Astrocyte (in vitro differentiated cells and primary cell): ENCODE data around the gene PPP1R9A. TPM values are rescaled to one million over a fixed set of nuclear protein-coding genes. Genes with fewer than 3 reads are reported as not detected.

Experiments
- DNase-seq: peaks from one replicate; pipeline ENCODE4 v3.0.0-alpha.2; 2010; ENCODE audit warnings: low read depth
- FAIRE-seq: peaks from 2 replicates; lab custom pipeline; 2011; peaks lifted over from hg19 to GRCh38; lab: Jason Lieb, UNC
- H2AFZ ChIP-seq: 2 replicates; pipeline ENCODE4 v1.6.0; 2012; ENCODE audit warnings: low read depth, low read length, inconsistent platforms
- H3K27ac ChIP-seq: 2 replicates; pipeline ENCODE4 v1.5.1; 2011; ENCODE audit warnings: low read depth, low read length, inconsistent platforms
- H3K27me3 ChIP-seq: 2 replicates; pipeline ENCODE4 v1.6.0; 2011; ENCODE audit warnings: low read length, inconsistent platforms; ENCODE audit not compliant: insufficient read depth
- H3K36me3 ChIP-seq: 2 replicates; pipeline ENCODE4 v1.5.1; 2011; ENCODE audit warnings: low read length, inconsistent platforms; ENCODE audit not compliant: insufficient read depth
- H3K4me1 ChIP-seq: 2 replicates; pipeline ENCODE4 v1.5.1; 2011; ENCODE audit warnings: low read length, inconsistent platforms; ENCODE audit not compliant: insufficient read depth
- H3K4me2 ChIP-seq: 2 replicates; pipeline ENCODE4 v1.6.0; 2012; ENCODE audit warnings: low read length, inconsistent platforms
- H3K4me3 ChIP-seq: 2 replicates; pipeline ENCODE4 v1.5.1; 2011; ENCODE audit warnings: low read depth, mild to moderate bottlenecking, low read length, inconsistent platforms; ENCODE audit not compliant: insufficient read depth
- H3K79me2 ChIP-seq: 2 replicates; pipeline ENCODE4 v1.6.0; 2012; ENCODE audit warnings: mild to moderate bottlenecking, low read length, inconsistent platforms; ENCODE audit not compliant: insufficient read depth
- H3K9ac ChIP-seq: 2 replicates; pipeline ENCODE4 v1.6.0; 2012; ENCODE audit warnings: mild to moderate bottlenecking, low read length, inconsistent platforms
- H3K9me3 ChIP-seq: 2 replicates; pipeline ENCODE4 v1.5.1; 2012; ENCODE audit warnings: low read depth, mild to moderate bottlenecking, low read length, inconsistent platforms; ENCODE audit not compliant: insufficient read depth
- H4K20me1 ChIP-seq: 2 replicates; pipeline ENCODE4 v1.6.0; 2012; ENCODE audit warnings: low read length, inconsistent platforms; ENCODE audit not compliant: insufficient read depth
- H3K27ac Mint-ChIP-seq: one replicate; pipeline ENCODE4 v1.8.0; 2021; ENCODE audit warnings: mild to moderate bottlenecking, mixed read lengths; ENCODE audit not compliant: unreplicated experiment
- H3K27me3 Mint-ChIP-seq: one replicate; pipeline ENCODE4 v1.8.0; 2021; ENCODE audit warnings: low read depth, mixed read lengths; ENCODE audit not compliant: unreplicated experiment
- H3K36me3 Mint-ChIP-seq: one replicate; pipeline ENCODE4 v1.8.0; 2021; ENCODE audit warnings: low read depth, mixed read lengths; ENCODE audit not compliant: unreplicated experiment
- H3K4me1 Mint-ChIP-seq: one replicate; pipeline ENCODE4 v1.8.0; 2021; ENCODE audit warnings: low read depth, mixed read lengths; ENCODE audit not compliant: unreplicated experiment
- H3K4me3 Mint-ChIP-seq: one replicate; pipeline ENCODE4 v1.8.0; 2021; ENCODE audit warnings: mild to moderate bottlenecking, moderate library complexity, mixed read lengths; ENCODE audit not compliant: unreplicated experiment
- H3K9me3 Mint-ChIP-seq: one replicate; pipeline ENCODE4 v1.8.0; 2021; ENCODE audit warnings: mild to moderate bottlenecking, mixed read lengths; ENCODE audit not compliant: unreplicated experiment
- EZH2 ChIP-seq: IDR thresholded peaks from 2 replicates; pipeline ENCODE4 v1.6.1; 2012; ENCODE audit warnings: mild to moderate bottlenecking, low read length, inconsistent platforms; ENCODE audit not compliant: insufficient read depth
- total RNA-seq: library from RNA; stranded (reverse); gene quantifications from 2 replicates; pipeline ENCODE4 v1.2.1, GENCODE V29; 2021
- TF ChIP-seq, protein P1 (sequence below): IDR thresholded peaks from 2 replicates; pipeline ENCODE4 v1.5.1; 2011; ENCODE audit warnings: low read depth, mild to moderate bottlenecking, inconsistent platforms, low read length, moderate library complexity; ENCODE audit not compliant: insufficient read depth

Gene PPP1R9A
- total RNA-seq, 1 donor from 2014 or later: 7.5 TPM

DNA sequence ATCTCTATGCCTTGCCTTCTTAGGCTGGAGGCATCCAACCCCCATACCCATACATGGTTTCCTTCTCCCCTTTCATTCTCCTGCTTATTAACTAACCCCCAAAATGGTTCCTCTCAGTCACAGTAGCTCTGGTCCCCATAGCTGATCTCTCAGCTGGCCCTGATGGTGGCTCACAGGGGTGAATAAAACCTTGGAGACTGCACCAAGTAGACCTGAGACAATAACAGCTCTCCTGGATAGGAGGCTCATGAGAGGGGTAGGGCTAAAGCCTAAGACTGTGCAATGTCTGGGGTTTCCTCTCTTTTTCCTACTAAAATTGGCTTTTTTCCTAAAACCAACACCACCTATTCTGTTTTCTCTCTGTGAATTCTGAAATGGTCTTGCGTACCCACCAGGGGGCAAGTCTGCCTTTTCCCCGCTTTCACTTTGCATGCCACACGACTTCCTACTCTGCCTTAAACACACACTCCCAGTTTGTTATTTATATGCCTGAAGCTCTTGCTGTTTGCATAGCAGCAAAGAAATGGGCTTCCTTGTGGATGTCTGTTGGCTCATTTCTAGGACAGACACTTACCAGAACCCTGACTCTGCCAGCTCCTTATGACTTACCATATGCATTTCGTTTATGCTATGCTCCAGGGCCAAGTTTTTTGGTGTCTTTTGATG is 435.4 kb downstream of the PPP1R9A start:
- no peaks in the 10 kb centered on the region for H4K20me1 ChIP-seq
- H3K4me1 ChIP-seq: no peaks in the 10 kb centered on the region
- H3K4me1 Mint-ChIP-seq: no peaks in the 10 kb centered on the region
- DNase-seq: no peak
- peaks cover 5% of the 10 kb centered on the region for H3K27me3 Mint-ChIP-seq
- H3K4me3 Mint-ChIP-seq: no peak overlapping the region
- no peak overlapping the region for H3K27ac ChIP-seq
- H2AFZ ChIP-seq: no peak overlapping the region
- no peaks in the 10 kb centered on the region for H3K27me3 ChIP-seq
- H3K27ac Mint-ChIP-seq: no peak overlapping the region
- H3K9ac ChIP-seq: no peak overlapping the region
- TF ChIP-seq, protein P1, sequence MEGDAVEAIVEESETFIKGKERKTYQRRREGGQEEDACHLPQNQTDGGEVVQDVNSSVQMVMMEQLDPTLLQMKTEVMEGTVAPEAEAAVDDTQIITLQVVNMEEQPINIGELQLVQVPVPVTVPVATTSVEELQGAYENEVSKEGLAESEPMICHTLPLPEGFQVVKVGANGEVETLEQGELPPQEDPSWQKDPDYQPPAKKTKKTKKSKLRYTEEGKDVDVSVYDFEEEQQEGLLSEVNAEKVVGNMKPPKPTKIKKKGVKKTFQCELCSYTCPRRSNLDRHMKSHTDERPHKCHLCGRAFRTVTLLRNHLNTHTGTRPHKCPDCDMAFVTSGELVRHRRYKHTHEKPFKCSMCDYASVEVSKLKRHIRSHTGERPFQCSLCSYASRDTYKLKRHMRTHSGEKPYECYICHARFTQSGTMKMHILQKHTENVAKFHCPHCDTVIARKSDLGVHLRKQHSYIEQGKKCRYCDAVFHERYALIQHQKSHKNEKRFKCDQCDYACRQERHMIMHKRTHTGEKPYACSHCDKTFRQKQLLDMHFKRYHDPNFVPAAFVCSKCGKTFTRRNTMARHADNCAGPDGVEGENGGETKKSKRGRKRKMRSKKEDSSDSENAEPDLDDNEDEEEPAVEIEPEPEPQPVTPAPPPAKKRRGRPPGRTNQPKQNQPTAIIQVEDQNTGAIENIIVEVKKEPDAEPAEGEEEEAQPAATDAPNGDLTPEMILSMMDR: peak; percentile 3
- TF ChIP-seq EZH2: no peak
- no peak overlapping the region for H3K4me3 ChIP-seq
- H3K36me3 ChIP-seq: no peaks in the 10 kb centered on the region
- H3K4me2 ChIP-seq: no peak overlapping the region
- H3K79me2 ChIP-seq: no peaks in the 10 kb centered on the region
- H3K9me3 Mint-ChIP-seq: peaks cover 2% of the 10 kb centered on the region
- no peaks in the 10 kb centered on the region for H3K9me3 ChIP-seq
- H3K36me3 Mint-ChIP-seq: no peaks in the 10 kb centered on the region
- no peak for FAIRE-seq
